ENCODE data around the gene FRYL.

- TF ChIP-seq, protein P1, sequence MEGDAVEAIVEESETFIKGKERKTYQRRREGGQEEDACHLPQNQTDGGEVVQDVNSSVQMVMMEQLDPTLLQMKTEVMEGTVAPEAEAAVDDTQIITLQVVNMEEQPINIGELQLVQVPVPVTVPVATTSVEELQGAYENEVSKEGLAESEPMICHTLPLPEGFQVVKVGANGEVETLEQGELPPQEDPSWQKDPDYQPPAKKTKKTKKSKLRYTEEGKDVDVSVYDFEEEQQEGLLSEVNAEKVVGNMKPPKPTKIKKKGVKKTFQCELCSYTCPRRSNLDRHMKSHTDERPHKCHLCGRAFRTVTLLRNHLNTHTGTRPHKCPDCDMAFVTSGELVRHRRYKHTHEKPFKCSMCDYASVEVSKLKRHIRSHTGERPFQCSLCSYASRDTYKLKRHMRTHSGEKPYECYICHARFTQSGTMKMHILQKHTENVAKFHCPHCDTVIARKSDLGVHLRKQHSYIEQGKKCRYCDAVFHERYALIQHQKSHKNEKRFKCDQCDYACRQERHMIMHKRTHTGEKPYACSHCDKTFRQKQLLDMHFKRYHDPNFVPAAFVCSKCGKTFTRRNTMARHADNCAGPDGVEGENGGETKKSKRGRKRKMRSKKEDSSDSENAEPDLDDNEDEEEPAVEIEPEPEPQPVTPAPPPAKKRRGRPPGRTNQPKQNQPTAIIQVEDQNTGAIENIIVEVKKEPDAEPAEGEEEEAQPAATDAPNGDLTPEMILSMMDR (conservative IDR thresholded peaks at IDR 0.05) = no peak
- no peak for TF ChIP-seq ZFX (IDR thresholded peaks at IDR 0.05)
These were observed 59.6 kb downstream of the FRYL start for GRCh38 chr4:48720459-48720858.
